ENCODE measurements around the gene SSH3.

SSH3 gene

GRCh38 chr11:67303132-67303834 lies at the start of gene SSH3:
SSH3 (plus strand) TSS chr11:67303530; CDS start chr11:67303626, 96 bp downstream.
- H3K36me3 ChIP-seq (ENCODE audit: control insufficient read depth, insufficient read depth, low read length) = peaks cover 27% of the 10 kb centered on the region
- DNase-seq (ENCODE audit: extremely low read depth, insufficient read length) = no peak
- H3K27me3 ChIP-seq (replicated peaks; ENCODE audit: control insufficient read depth, insufficient read depth, low read length) = no peaks in the 10 kb centered on the region
- TF ChIP-seq CTCF (IDR thresholded peaks at IDR 0.05; ENCODE audit: insufficient read depth, low read length, poor library complexity, severe bottlenecking) = no peak
- H3K4me3 ChIP-seq (replicated peaks; ENCODE audit: low read depth, low read length) = peak within 1 kb of the TSS; percentile 51

- TF ChIP-seq CTCF (IDR thresholded peaks at IDR 0.05; ENCODE audit: insufficient read depth, low read length, poor library complexity, severe bottlenecking) = no peak
- DNase-seq (ENCODE audit: extremely low read depth, insufficient read length) = no peak
- Histone ChIP-seq H3K36me3 (ENCODE audit: control insufficient read depth, insufficient read depth, low read length) (peaks cover 70% of the 10 kb centered on the region), H3K27me3 (replicated peaks; ENCODE audit: control insufficient read depth, insufficient read depth, low read length) (no peaks in the 10 kb centered on the region), H3K4me3 (replicated peaks; ENCODE audit: low read depth, low read length) (no peak overlapping the region)
These were observed 49.3 kb upstream of the SSH3 start for GRCh38 chr11:67253872-67254624.

- no peak for TF ChIP-seq CTCF (IDR thresholded peaks at IDR 0.05; ENCODE audit: insufficient read depth, low read length, poor library complexity, severe bottlenecking)
- H3K4me3 ChIP-seq (replicated peaks; ENCODE audit: low read depth, low read length) = no peak overlapping the region
- peaks cover 64% of the 10 kb centered on the region for H3K36me3 ChIP-seq (ENCODE audit: control insufficient read depth, insufficient read depth, low read length)
- DNase-seq (ENCODE audit: extremely low read depth, insufficient read length) = no peak
- H3K27me3 ChIP-seq (replicated peaks; ENCODE audit: control insufficient read depth, insufficient read depth, low read length) = no peaks in the 10 kb centered on the region
These were observed 48.5 kb upstream of the SSH3 start for GRCh38 chr11:67254798-67255197.

- TF ChIP-seq CTCF (IDR thresholded peaks at IDR 0.05; ENCODE audit: insufficient read depth, low read length, poor library complexity, severe bottlenecking) = no peak
- H3K4me3 ChIP-seq (replicated peaks; ENCODE audit: low read depth, low read length) = no peak overlapping the region
- no peaks in the 10 kb centered on the region for H3K27me3 ChIP-seq (replicated peaks; ENCODE audit: control insufficient read depth, insufficient read depth, low read length)
- no peak for DNase-seq (ENCODE audit: extremely low read depth, insufficient read length)
- peaks cover 58% of the 10 kb centered on the region for H3K36me3 ChIP-seq (ENCODE audit: control insufficient read depth, insufficient read depth, low read length)
These were observed 48.0 kb upstream of the SSH3 start for GRCh38 chr11:67255353-67255752.

- Histone ChIP-seq H3K36me3 (ENCODE audit: control insufficient read depth, insufficient read depth, low read length) (peaks cover 53% of the 10 kb centered on the region), H3K4me3 (replicated peaks; ENCODE audit: low read depth, low read length) (no peak overlapping the region)
- no peak for TF ChIP-seq CTCF (IDR thresholded peaks at IDR 0.05; ENCODE audit: insufficient read depth, low read length, poor library complexity, severe bottlenecking)
These were observed 47.5 kb upstream of the SSH3 start for GRCh38 chr11:67255864-67256263.

More at GRCh38 chr11:67255864-67256263, 47.5 kb upstream of the SSH3 start:
- no peak for DNase-seq (ENCODE audit: extremely low read depth, insufficient read length)
- no peaks in the 10 kb centered on the region for H3K27me3 ChIP-seq (replicated peaks; ENCODE audit: control insufficient read depth, insufficient read depth, low read length)
